Measurements from ENCODE around the gene LYZL2. TPM values are rescaled to one million over a fixed set of nuclear protein-coding genes. Genes with fewer than 3 reads are reported as not detected.
"Not testable (repeated sequence)": the region's sequence is repeated elsewhere in the genome, so short reads cannot be mapped to it uniquely, and the experiment has no call there.

LYZL2 gene
- total and polyA plus RNA-seq, 2 donors (not counting 3 experiments of a cell fraction or from before 2014, with no cell fraction given) = not detected

- no peak overlapping the region for H2AFZ ChIP-seq (ENCODE audit: low read depth, low read length)
- H3K36me3 ChIP-seq (ENCODE audit: control insufficient read depth in 2 of 2, extremely low read depth in 1 of 2, insufficient read depth in 2 of 2, low read length in 2 of 2) = no peaks in the 10 kb centered on the region
- no peak for FAIRE-seq
- H3K9ac ChIP-seq (replicated peaks; ENCODE audit: extremely low read depth, insufficient read depth, low read length) = no peak overlapping the region
- H3K4me2 ChIP-seq (ENCODE audit: insufficient read depth, low read length) = no peak overlapping the region
- no peaks in the 10 kb centered on the region for H3K4me1 ChIP-seq (ENCODE audit: control insufficient read depth, extremely low read depth, insufficient read depth, low read length)
- no TSS peak for BruUV-seq (replicated peaks)
- dilution Hi-C loops (cut with MboI; ENCODE audit: extremely low pct_ligation_motif_present, low sequenced_read_pairs) = no loop called here
- no peaks in the 10 kb centered on the region for H3K79me2 ChIP-seq (ENCODE audit: control insufficient read depth, insufficient read depth, low read length)
- ChIA-PET CTCF (interaction anchor here (1.3 to 4.0 kb wide), 2 partner anchors 8 to 12 kb away, joined by 3 to 124 read pairs; no protein-coding TSS in a partner anchor), POLR2A (no interaction called here)
- H3K4me3 ChIP-seq (replicated peaks in 1 of 3; ENCODE audit: insufficient read depth in 1 of 3, low read depth in 1 of 3, low read length in 3 of 3) = no peak overlapping the region
- TF ChIP-seq POLR2A (IDR thresholded peaks at IDR 0.05; ENCODE audit: low read depth, low read length) (no peak), POLR2AphosphoS5 (IDR thresholded peaks at IDR 0.05; ENCODE audit: insufficient read depth, low read depth, low read length) (no peak), FOS (IDR thresholded peaks at IDR 0.05; ENCODE audit: borderline replicate concordance, insufficient read depth, low read length) (no peak), GATA2 (IDR thresholded peaks at IDR 0.05; ENCODE audit: insufficient read depth, insufficient read length, low read depth, low read length) (no peak), MAX (IDR thresholded peaks at IDR 0.05; ENCODE audit: insufficient read depth, insufficient read length) (no peak), EZH2 (IDR thresholded peaks at IDR 0.05; ENCODE audit: borderline replicate concordance, low read depth, low read length, severe bottlenecking) (no peak), MYC (IDR thresholded peaks at IDR 0.05; ENCODE audit: low read depth, low read length) (no peak), JUN (IDR thresholded peaks at IDR 0.05; ENCODE audit: borderline replicate concordance, insufficient read depth, insufficient read length, low read depth) (no peak)
- TF ChIP-seq, protein P1, sequence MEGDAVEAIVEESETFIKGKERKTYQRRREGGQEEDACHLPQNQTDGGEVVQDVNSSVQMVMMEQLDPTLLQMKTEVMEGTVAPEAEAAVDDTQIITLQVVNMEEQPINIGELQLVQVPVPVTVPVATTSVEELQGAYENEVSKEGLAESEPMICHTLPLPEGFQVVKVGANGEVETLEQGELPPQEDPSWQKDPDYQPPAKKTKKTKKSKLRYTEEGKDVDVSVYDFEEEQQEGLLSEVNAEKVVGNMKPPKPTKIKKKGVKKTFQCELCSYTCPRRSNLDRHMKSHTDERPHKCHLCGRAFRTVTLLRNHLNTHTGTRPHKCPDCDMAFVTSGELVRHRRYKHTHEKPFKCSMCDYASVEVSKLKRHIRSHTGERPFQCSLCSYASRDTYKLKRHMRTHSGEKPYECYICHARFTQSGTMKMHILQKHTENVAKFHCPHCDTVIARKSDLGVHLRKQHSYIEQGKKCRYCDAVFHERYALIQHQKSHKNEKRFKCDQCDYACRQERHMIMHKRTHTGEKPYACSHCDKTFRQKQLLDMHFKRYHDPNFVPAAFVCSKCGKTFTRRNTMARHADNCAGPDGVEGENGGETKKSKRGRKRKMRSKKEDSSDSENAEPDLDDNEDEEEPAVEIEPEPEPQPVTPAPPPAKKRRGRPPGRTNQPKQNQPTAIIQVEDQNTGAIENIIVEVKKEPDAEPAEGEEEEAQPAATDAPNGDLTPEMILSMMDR (IDR thresholded peaks at IDR 0.05; ENCODE audit: extremely low read depth in 1 of 2, insufficient read depth in 1 of 2, low read depth in 1 of 2, low read length in 2 of 2) = no peak
- intact Hi-C loops (cut with micrococcal nuclease) = no loop called here
- H4K20me1 ChIP-seq (replicated peaks; ENCODE audit: control insufficient read depth, extremely low read depth, insufficient read depth, low read length) = no peaks in the 10 kb centered on the region
- no peaks in the 10 kb centered on the region for H3K9me3 ChIP-seq (replicated peaks; ENCODE audit: control insufficient read depth, insufficient read depth, low read length)
- no peak overlapping the region for H3K27ac ChIP-seq (ENCODE audit: insufficient read depth, low read depth, low read length)
- peaks cover 2 to 20% of the 10 kb centered on the region in 2 experiments for H3K27me3 ChIP-seq (ENCODE audit: control insufficient read depth in 2 of 2, insufficient read depth in 2 of 2, low read length in 2 of 2)
- H3K9me1 ChIP-seq (replicated peaks; ENCODE audit: control insufficient read depth, extremely low read depth, insufficient read depth, low read length) = no peaks in the 10 kb centered on the region
- DNase-seq (ENCODE audit: low read depth, low spot score) = no peak
Measured at GRCh38 chr10:30594077-30594476, 35.5 kb downstream of the LYZL2 start.

- CTCF ChIA-PET = interaction anchor here (1.1 to 4.0 kb wide), 8 partner anchors 8 to 1208 kb away, joined by 3 to 169 read pairs (median 16); no protein-coding TSS in a partner anchor
- dilution Hi-C loops (cut with MboI; ENCODE audit: extremely low pct_ligation_motif_present, low sequenced_read_pairs); H3K79me2 ChIP-seq (ENCODE audit: control insufficient read depth, insufficient read depth, low read length); H4K20me1 ChIP-seq (replicated peaks; ENCODE audit: control insufficient read depth, extremely low read depth, insufficient read depth, low read length); POLR2A ChIA-PET; BruUV-seq (replicated peaks); intact Hi-C loops (cut with micrococcal nuclease); H3K9ac ChIP-seq (replicated peaks; ENCODE audit: extremely low read depth, insufficient read depth, low read length); DNase-seq (ENCODE audit: low read depth, low spot score); H3K9me3 ChIP-seq (replicated peaks; ENCODE audit: control insufficient read depth, insufficient read depth, low read length); H3K27ac ChIP-seq (ENCODE audit: insufficient read depth, low read depth, low read length); H3K4me1 ChIP-seq (ENCODE audit: control insufficient read depth, extremely low read depth, insufficient read depth, low read length); H3K4me2 ChIP-seq (ENCODE audit: insufficient read depth, low read length); H2AFZ ChIP-seq (ENCODE audit: low read depth, low read length); FAIRE-seq; H3K9me1 ChIP-seq (replicated peaks; ENCODE audit: control insufficient read depth, extremely low read depth, insufficient read depth, low read length); H3K36me3 ChIP-seq (ENCODE audit: control insufficient read depth in 2 of 2, extremely low read depth in 1 of 2, insufficient read depth in 2 of 2, low read length in 2 of 2); H3K4me3 ChIP-seq (replicated peaks in 1 of 3; ENCODE audit: insufficient read depth in 1 of 3, low read depth in 1 of 3, low read length in 3 of 3): not testable (repeated sequence)
- peaks cover 2 to 17% of the 10 kb centered on the region in 2 experiments for H3K27me3 ChIP-seq (ENCODE audit: control insufficient read depth in 2 of 2, insufficient read depth in 2 of 2, low read length in 2 of 2)
Measured at GRCh38 chr10:30592770-30593169, 36.8 kb downstream of the LYZL2 start.
